ENCODE measurements around the gene LARP6. TPM values are rescaled to one million over a fixed set of nuclear protein-coding genes. Genes with fewer than 3 reads are reported as not detected.

Gene LARP6
- total RNA-seq, 2 experiments from 2014 or later: 0.12 to 1.9 TPM

GRCh38 chr15:70796516-70797310 is 57.2 kb downstream of the LARP6 start:
- peaks cover 4% of the 10 kb centered on the region for H3K27me3 Mint-ChIP-seq
- no peak overlapping the region for H3K4me3 Mint-ChIP-seq
- no peak overlapping the region for H3K27ac Mint-ChIP-seq
- no peaks in the 10 kb centered on the region for H3K36me3 Mint-ChIP-seq
- no peak for DNase-seq
- no peaks in the 10 kb centered on the region for H3K4me1 Mint-ChIP-seq
- H3K9me3 Mint-ChIP-seq: no peaks in the 10 kb centered on the region

GRCh38 chr15:70795311-70795665 is 58.7 kb downstream of the LARP6 start:
- H3K4me3 Mint-ChIP-seq: no peak overlapping the region
- H3K27ac Mint-ChIP-seq: no peak overlapping the region
- H3K27me3 Mint-ChIP-seq: peaks cover 4% of the 10 kb centered on the region
- no peaks in the 10 kb centered on the region for H3K9me3 Mint-ChIP-seq
- no peak for DNase-seq
- no peaks in the 10 kb centered on the region for H3K36me3 Mint-ChIP-seq
- no peaks in the 10 kb centered on the region for H3K4me1 Mint-ChIP-seq

- Mint-ChIP-seq H3K4me1 (no peaks in the 10 kb centered on the region), H3K27me3 (peaks cover 4% of the 10 kb centered on the region), H3K27ac (no peak overlapping the region), H3K36me3 (no peaks in the 10 kb centered on the region), H3K9me3 (no peaks in the 10 kb centered on the region), H3K4me3 (no peak overlapping the region)
- no peak for DNase-seq
Measured at GRCh38 chr15:70794596-70795310, 59.2 kb downstream of the LARP6 start.

GRCh38 chr15:70793694-70794093 is 60.3 kb downstream of the LARP6 start:
- Mint-ChIP-seq H3K27ac (no peak overlapping the region), H3K9me3 (no peaks in the 10 kb centered on the region), H3K27me3 (peaks cover 4% of the 10 kb centered on the region), H3K4me1 (no peaks in the 10 kb centered on the region), H3K36me3 (no peaks in the 10 kb centered on the region), H3K4me3 (no peak overlapping the region)
- no peak for DNase-seq

GRCh38 chr15:70792171-70792573 is 61.8 kb downstream of the LARP6 start:
- Mint-ChIP-seq H3K4me3 (no peak overlapping the region), H3K9me3 (no peaks in the 10 kb centered on the region), H3K4me1 (no peaks in the 10 kb centered on the region), H3K27ac (no peak overlapping the region), H3K27me3 (peaks cover 4% of the 10 kb centered on the region), H3K36me3 (no peaks in the 10 kb centered on the region)
- DNase-seq: no peak

GRCh38 chr15:70791259-70791658 is 62.7 kb downstream of the LARP6 start:
- H3K9me3 Mint-ChIP-seq: no peaks in the 10 kb centered on the region
- no peak overlapping the region for H3K4me3 Mint-ChIP-seq
- no peaks in the 10 kb centered on the region for H3K4me1 Mint-ChIP-seq
- H3K27ac Mint-ChIP-seq: no peak overlapping the region
- H3K36me3 Mint-ChIP-seq: no peaks in the 10 kb centered on the region
- H3K27me3 Mint-ChIP-seq: peaks cover 4% of the 10 kb centered on the region
- no peak for DNase-seq

- no peak overlapping the region for H3K4me3 Mint-ChIP-seq
Measured at GRCh38 chr15:70789213-70789612, 64.7 kb downstream of the LARP6 start.

GRCh38 chr15:70788114-70789049 is 65.6 kb downstream of the LARP6 start:
- Mint-ChIP-seq H3K27me3 (no peaks in the 10 kb centered on the region), H3K9me3 (no peaks in the 10 kb centered on the region), H3K27ac (no peak overlapping the region), H3K36me3 (no peaks in the 10 kb centered on the region), H3K4me3 (no peak overlapping the region), H3K4me1 (no peaks in the 10 kb centered on the region)
- DNase-seq: no peak

More at GRCh38 chr15:70789213-70789612, 64.7 kb downstream of the LARP6 start:
- H3K27me3 Mint-ChIP-seq: no peaks in the 10 kb centered on the region
- no peaks in the 10 kb centered on the region for H3K36me3 Mint-ChIP-seq
- DNase-seq: no peak
- no peak overlapping the region for H3K27ac Mint-ChIP-seq
- no peaks in the 10 kb centered on the region for H3K4me1 Mint-ChIP-seq
- H3K9me3 Mint-ChIP-seq: no peaks in the 10 kb centered on the region

- Mint-ChIP-seq H3K27me3 (no peaks in the 10 kb centered on the region), H3K9me3 (no peaks in the 10 kb centered on the region), H3K27ac (no peak overlapping the region), H3K4me3 (no peak overlapping the region), H3K4me1 (no peaks in the 10 kb centered on the region), H3K36me3 (no peaks in the 10 kb centered on the region)
- DNase-seq: no peak
Measured at GRCh38 chr15:70786996-70787395, 67.0 kb downstream of the LARP6 start.

- Mint-ChIP-seq H3K27me3 (peaks cover 7% of the 10 kb centered on the region), H3K27ac (no peak overlapping the region), H3K9me3 (no peaks in the 10 kb centered on the region), H3K4me1 (no peaks in the 10 kb centered on the region), H3K36me3 (no peaks in the 10 kb centered on the region), H3K4me3 (no peak overlapping the region)
- no peak for DNase-seq
Measured at GRCh38 chr15:70783610-70784022, 70.3 kb downstream of the LARP6 start.

GRCh38 chr15:70783041-70783440 is 70.9 kb downstream of the LARP6 start:
- Mint-ChIP-seq H3K27me3 (peaks cover 7% of the 10 kb centered on the region), H3K27ac (no peak overlapping the region), H3K9me3 (no peaks in the 10 kb centered on the region), H3K4me3 (no peak overlapping the region), H3K4me1 (no peaks in the 10 kb centered on the region), H3K36me3 (no peaks in the 10 kb centered on the region)
- no peak for DNase-seq

- DNase-seq: no peak
- Mint-ChIP-seq H3K27me3 (peaks cover 14% of the 10 kb centered on the region), H3K9me3 (no peaks in the 10 kb centered on the region), H3K4me3 (no peak overlapping the region), H3K36me3 (no peaks in the 10 kb centered on the region), H3K27ac (no peak overlapping the region), H3K4me1 (no peaks in the 10 kb centered on the region)
Measured at GRCh38 chr15:70781236-70781635, 72.7 kb downstream of the LARP6 start.

All from activated naive CD8-positive, alpha-beta T cell treated with anti-CD3 and anti-CD28 coated beads for 36 hours (primary cell).